ENCODE results near the gene ARSA.

The ARSA gene

GRCh38 chr22:50584106-50585096, 43.6 kb downstream of the ARSA start:
- no peak overlapping the region for H3K27ac ChIP-seq (ENCODE audit: low read length)

GRCh38 chr22:50583294-50583861, 44.6 kb downstream of the ARSA start:
- H3K9ac ChIP-seq (ENCODE audit: low read length in 2 of 2), result peak overlapping the region; percentile 80 to 90
- no peaks in the 10 kb centered on the region for H3K9me3 ChIP-seq (ENCODE audit: control insufficient read depth in 2 of 2, low read length in 2 of 2)
- H3K27me3 ChIP-seq (ENCODE audit: control insufficient read depth in 1 of 2, insufficient read depth in 2 of 2, low read length in 2 of 2), result peaks cover 0 to 4% of the 10 kb centered on the region in 2 donors
- peak overlapping the region; percentile 86 to 87 for H3K4me3 ChIP-seq (ENCODE audit: low read length in 2 of 2)
- peaks cover 28% of the 10 kb centered on the region for H3K4me1 ChIP-seq (ENCODE audit: control insufficient read depth, insufficient read depth, low read length)
- peak overlapping the region; percentile 93 for H3K27ac ChIP-seq (ENCODE audit: low read length)
- H3K36me3 ChIP-seq (ENCODE audit: control insufficient read depth in 2 of 2, insufficient read depth in 2 of 2, low read length in 2 of 2), result peaks cover 5 to 6% of the 10 kb centered on the region in 2 donors

More at GRCh38 chr22:50584106-50585096, 43.6 kb downstream of the ARSA start:
- H3K36me3 ChIP-seq (ENCODE audit: control insufficient read depth in 2 of 2, insufficient read depth in 2 of 2, low read length in 2 of 2), result peaks cover 5 to 6% of the 10 kb centered on the region in 2 donors
- H3K4me1 ChIP-seq (ENCODE audit: control insufficient read depth, insufficient read depth, low read length), result peaks cover 18% of the 10 kb centered on the region
- H3K4me3 ChIP-seq (ENCODE audit: low read length in 2 of 2), result no peak overlapping the region
- no peaks in the 10 kb centered on the region for H3K9me3 ChIP-seq (ENCODE audit: control insufficient read depth in 2 of 2, low read length in 2 of 2)
- peak overlapping the region in 1 of 2 donors; percentile 90 for H3K9ac ChIP-seq (ENCODE audit: low read length in 2 of 2)
- no peaks in the 10 kb centered on the region for H3K27me3 ChIP-seq (ENCODE audit: control insufficient read depth in 1 of 2, insufficient read depth in 2 of 2, low read length in 2 of 2)

- Histone ChIP-seq H3K9ac (ENCODE audit: low read length in 2 of 2) (peak within 1 kb of the TSS; percentile 93 to 95), H3K27me3 (ENCODE audit: control insufficient read depth in 1 of 2, insufficient read depth in 2 of 2, low read length in 2 of 2) (peaks cover under 1 to 8% of the 10 kb centered on the region in 2 donors), H3K27ac (ENCODE audit: low read length) (peak within 1 kb of the TSS; percentile 93), H3K4me1 (ENCODE audit: control insufficient read depth, insufficient read depth, low read length) (peaks cover 35% of the 10 kb centered on the region), H3K36me3 (ENCODE audit: control insufficient read depth in 2 of 2, insufficient read depth in 2 of 2, low read length in 2 of 2) (peaks cover 5 to 6% of the 10 kb centered on the region in 2 donors), H3K9me3 (ENCODE audit: control insufficient read depth in 2 of 2, low read length in 2 of 2) (no peaks in the 10 kb centered on the region), H3K4me3 (ENCODE audit: low read length in 2 of 2) (peak within 1 kb of the TSS; percentile 86 to 87)
Measured at GRCh38 chr22:50582493-50583293, 45.3 kb downstream of the ARSA start, which contains the start of gene CHKB. TSS of gene CHKB (minus strand) at chr22:50582849. CDS start at chr22:50582781, 68 bp downstream.

DNA sequence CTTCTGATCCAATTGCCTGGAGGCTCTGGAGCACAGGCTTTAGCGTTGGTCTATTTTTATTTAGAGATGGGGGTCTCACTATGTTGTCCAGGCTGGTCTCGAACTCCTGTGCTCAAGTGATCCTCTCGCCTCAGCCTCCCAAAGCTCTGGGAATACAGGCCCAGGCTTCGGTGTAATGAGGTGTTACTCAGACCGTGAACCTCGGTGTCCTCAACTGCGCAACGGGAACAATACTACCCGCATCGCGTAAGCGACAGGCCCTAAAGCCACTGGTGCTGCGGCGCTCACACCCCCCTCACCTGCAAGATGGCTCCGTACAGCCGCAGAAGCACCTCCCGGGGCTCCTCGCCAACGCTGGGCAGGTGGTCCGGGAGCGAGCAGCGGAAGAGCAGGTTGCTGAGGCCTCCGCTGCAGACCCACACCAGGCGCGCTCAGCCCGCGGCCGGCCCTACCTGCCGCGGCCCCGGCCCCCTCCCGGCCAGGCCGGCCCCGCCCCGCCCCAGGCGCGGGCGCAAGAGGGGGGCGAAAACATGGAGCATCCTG, 45.9 kb downstream of the ARSA start:
- Histone ChIP-seq H3K9ac (ENCODE audit: low read length in 2 of 2) (peak overlapping the region; percentile 93 to 95), H3K27ac (ENCODE audit: low read length) (peak overlapping the region; percentile 93), H3K4me1 (ENCODE audit: control insufficient read depth, insufficient read depth, low read length) (peaks cover 39% of the 10 kb centered on the region), H3K9me3 (ENCODE audit: control insufficient read depth in 2 of 2, low read length in 2 of 2) (no peaks in the 10 kb centered on the region), H3K4me3 (ENCODE audit: low read length in 2 of 2) (peak overlapping the region; percentile 77 to 87), H3K36me3 (ENCODE audit: control insufficient read depth in 2 of 2, insufficient read depth in 2 of 2, low read length in 2 of 2) (peaks cover 5 to 6% of the 10 kb centered on the region in 2 donors), H3K27me3 (ENCODE audit: control insufficient read depth in 1 of 2, insufficient read depth in 2 of 2, low read length in 2 of 2) (peaks cover 7 to 14% of the 10 kb centered on the region in 2 donors)

DNA sequence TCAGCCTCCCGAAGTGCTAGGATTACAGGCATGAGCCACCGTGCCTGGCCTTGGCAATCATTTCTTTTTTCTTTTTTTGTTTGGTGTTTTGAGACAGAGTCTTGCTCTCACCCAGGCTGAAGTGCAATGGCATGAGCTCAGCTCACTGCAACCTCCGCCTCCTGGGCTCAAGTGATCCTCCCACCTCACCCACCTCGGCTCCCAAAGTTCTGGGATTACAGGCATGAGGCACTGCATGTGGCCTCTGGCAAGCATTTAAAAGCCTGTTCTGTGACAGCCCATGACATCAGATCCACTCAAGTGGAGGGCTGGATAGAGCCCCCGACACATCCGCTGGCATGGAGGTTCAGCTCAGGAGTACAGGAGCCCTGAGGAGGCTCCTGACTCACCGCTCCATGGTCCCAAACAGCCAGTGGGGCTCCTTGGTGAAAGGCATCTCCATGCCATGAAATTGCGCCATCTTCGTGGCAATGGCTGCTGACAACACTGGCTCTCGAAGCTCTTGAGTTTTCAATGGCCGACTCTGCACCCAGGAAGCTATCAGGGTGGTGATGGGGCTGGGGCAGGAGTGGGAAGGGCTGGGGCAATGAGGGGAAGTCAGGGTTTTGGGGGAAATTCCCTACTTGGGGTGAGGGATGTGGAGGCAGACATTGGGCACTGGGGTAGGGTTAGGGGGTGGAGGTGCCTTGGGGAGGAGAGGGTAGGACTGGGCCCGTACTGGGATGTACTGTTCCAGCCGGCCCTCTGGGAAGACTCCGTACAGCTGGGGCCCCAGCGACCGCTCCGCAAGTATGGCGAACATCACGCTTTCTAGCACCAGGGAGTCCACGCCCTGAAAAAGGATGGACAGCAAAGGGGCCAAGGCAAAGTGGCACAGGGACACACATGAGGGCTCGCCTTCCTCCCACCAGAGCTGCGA, 46.7 kb downstream of the ARSA start:
- peaks cover 5 to 6% of the 10 kb centered on the region in 2 donors for H3K36me3 ChIP-seq (ENCODE audit: control insufficient read depth in 2 of 2, insufficient read depth in 2 of 2, low read length in 2 of 2)
- peaks cover 39% of the 10 kb centered on the region for H3K4me1 ChIP-seq (ENCODE audit: control insufficient read depth, insufficient read depth, low read length)
- peaks cover 8 to 18% of the 10 kb centered on the region in 2 donors for H3K27me3 ChIP-seq (ENCODE audit: control insufficient read depth in 1 of 2, insufficient read depth in 2 of 2, low read length in 2 of 2)
- no peaks in the 10 kb centered on the region for H3K9me3 ChIP-seq (ENCODE audit: control insufficient read depth in 2 of 2, low read length in 2 of 2)
- peak overlapping the region; percentile 77 to 87 for H3K4me3 ChIP-seq (ENCODE audit: low read length in 2 of 2)
- H3K9ac ChIP-seq (ENCODE audit: low read length in 2 of 2), result peak overlapping the region; percentile 90 to 95
- no peak overlapping the region for H3K27ac ChIP-seq (ENCODE audit: low read length)

GRCh38 chr22:50579752-50580151, 48.2 kb downstream of the ARSA start:
- Histone ChIP-seq H3K9ac (ENCODE audit: low read length in 2 of 2) (no peak overlapping the region), H3K4me3 (ENCODE audit: low read length in 2 of 2) (no peak overlapping the region), H3K27me3 (ENCODE audit: control insufficient read depth in 1 of 2, insufficient read depth in 2 of 2, low read length in 2 of 2) (peaks cover 8 to 21% of the 10 kb centered on the region in 2 donors), H3K36me3 (ENCODE audit: control insufficient read depth in 2 of 2, insufficient read depth in 2 of 2, low read length in 2 of 2) (peaks cover 5 to 6% of the 10 kb centered on the region in 2 donors), H3K4me1 (ENCODE audit: control insufficient read depth, insufficient read depth, low read length) (peaks cover 39% of the 10 kb centered on the region), H3K27ac (ENCODE audit: low read length) (no peak overlapping the region), H3K9me3 (ENCODE audit: control insufficient read depth in 2 of 2, low read length in 2 of 2) (no peaks in the 10 kb centered on the region)

- H3K36me3 ChIP-seq (ENCODE audit: control insufficient read depth in 2 of 2, insufficient read depth in 2 of 2, low read length in 2 of 2), result peaks cover 5 to 6% of the 10 kb centered on the region in 2 donors
- H3K9me3 ChIP-seq (ENCODE audit: control insufficient read depth in 2 of 2, low read length in 2 of 2), result no peaks in the 10 kb centered on the region
- peaks cover 8 to 21% of the 10 kb centered on the region in 2 donors for H3K27me3 ChIP-seq (ENCODE audit: control insufficient read depth in 1 of 2, insufficient read depth in 2 of 2, low read length in 2 of 2)
- H3K4me1 ChIP-seq (ENCODE audit: control insufficient read depth, insufficient read depth, low read length), result peaks cover 37% of the 10 kb centered on the region
- peak overlapping the region; percentile 2 for H3K27ac ChIP-seq (ENCODE audit: low read length)
- peak overlapping the region in 1 of 2 donors; percentile 49 for H3K4me3 ChIP-seq (ENCODE audit: low read length in 2 of 2)
- peak overlapping the region in 1 of 2 donors; percentile 38 for H3K9ac ChIP-seq (ENCODE audit: low read length in 2 of 2)
Measured at GRCh38 chr22:50578776-50579310, 49.1 kb downstream of the ARSA start.

DNA sequence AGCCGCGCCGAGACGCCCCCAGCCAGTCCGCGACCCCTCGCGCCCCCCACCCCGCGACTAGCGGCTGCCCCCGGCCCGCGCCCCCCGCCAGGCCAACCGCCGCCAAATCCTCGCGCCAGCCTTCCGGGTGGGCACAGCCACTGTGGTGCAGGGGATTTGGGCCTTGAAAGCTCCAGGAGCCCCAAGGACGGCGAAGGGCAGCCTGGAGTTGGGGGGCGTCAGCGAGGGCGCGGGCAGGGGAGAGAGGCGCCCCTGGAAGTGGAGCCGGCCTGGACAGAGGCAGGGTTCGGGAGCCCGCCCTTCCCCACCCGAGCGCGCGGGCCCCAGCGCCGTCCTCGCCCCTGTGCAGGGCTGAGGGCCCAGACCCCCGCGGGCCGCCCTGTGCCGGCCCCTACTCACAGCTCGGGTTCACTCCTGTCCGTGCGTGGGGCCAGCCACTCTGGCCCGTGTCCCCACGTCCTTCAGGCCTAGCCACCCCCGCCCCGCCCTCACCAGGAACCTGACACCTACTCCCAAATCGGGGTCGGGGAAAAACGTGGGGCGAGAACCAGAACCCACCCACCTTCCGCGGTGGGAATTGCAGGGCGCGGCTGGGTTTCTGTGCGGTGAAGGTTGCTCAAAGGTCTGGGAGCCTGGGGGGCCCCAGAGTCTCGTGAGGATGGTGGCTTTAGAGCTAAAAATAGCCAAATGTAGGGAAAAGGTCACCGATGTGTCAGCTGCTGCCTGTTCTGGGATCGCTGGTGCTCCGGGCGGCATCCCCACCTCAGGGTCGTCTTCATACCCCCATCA, 49.8 kb downstream of the ARSA start, which contains the start of gene CPT1B:
Gene CPT1B, minus strand, starts transcription at position 441 of the 789 bp plus-strand sequence. CDS start 512 bp downstream, outside the sequence.
- H3K4me1 ChIP-seq (ENCODE audit: control insufficient read depth, insufficient read depth, low read length), result peaks cover 32% of the 10 kb centered on the region
- H3K9ac ChIP-seq (ENCODE audit: low read length in 2 of 2), result peak within 1 kb of the TSS in 1 of 2 donors; percentile 38
- peak within 1 kb of the TSS; percentile 2 for H3K27ac ChIP-seq (ENCODE audit: low read length)

More for the DNA sequence above, 49.8 kb downstream of the ARSA start, which contains the start of gene CPT1B:
- H3K4me3 ChIP-seq (ENCODE audit: low read length in 2 of 2), result peak within 1 kb of the TSS in 1 of 2 donors; percentile 49
- H3K9me3 ChIP-seq (ENCODE audit: control insufficient read depth in 2 of 2, low read length in 2 of 2), result no peaks in the 10 kb centered on the region
- H3K27me3 ChIP-seq (ENCODE audit: control insufficient read depth in 1 of 2, insufficient read depth in 2 of 2, low read length in 2 of 2), result peaks cover 8 to 21% of the 10 kb centered on the region in 2 donors
- H3K36me3 ChIP-seq (ENCODE audit: control insufficient read depth in 2 of 2, insufficient read depth in 2 of 2, low read length in 2 of 2), result peaks cover 5 to 6% of the 10 kb centered on the region in 2 donors

Measured in stomach smooth muscle (tissue), 2 donors.